Measurements from ENCODE around the gene ZW10. TPM values are rescaled to one million over a fixed set of nuclear protein-coding genes. Genes with fewer than 3 reads are reported as not detected.
"Not testable (repeated sequence)": the region's sequence is repeated elsewhere in the genome, so short reads cannot be mapped to it uniquely, and the experiment has no call there.

ZW10 gene
- total and polyA plus RNA-seq, 10 of the 15 experiments (the other 5 are each of a cell fraction or from before 2014, with no cell fraction given) = 5.4 to 32.0 (median 17.3) TPM

GRCh38 chr11:113705871-113706655 lies 67.4 kb downstream of the ZW10 start, which contains the start of gene TMPRSS5 (continued):
- TF ChIP-seq, protein P1, sequence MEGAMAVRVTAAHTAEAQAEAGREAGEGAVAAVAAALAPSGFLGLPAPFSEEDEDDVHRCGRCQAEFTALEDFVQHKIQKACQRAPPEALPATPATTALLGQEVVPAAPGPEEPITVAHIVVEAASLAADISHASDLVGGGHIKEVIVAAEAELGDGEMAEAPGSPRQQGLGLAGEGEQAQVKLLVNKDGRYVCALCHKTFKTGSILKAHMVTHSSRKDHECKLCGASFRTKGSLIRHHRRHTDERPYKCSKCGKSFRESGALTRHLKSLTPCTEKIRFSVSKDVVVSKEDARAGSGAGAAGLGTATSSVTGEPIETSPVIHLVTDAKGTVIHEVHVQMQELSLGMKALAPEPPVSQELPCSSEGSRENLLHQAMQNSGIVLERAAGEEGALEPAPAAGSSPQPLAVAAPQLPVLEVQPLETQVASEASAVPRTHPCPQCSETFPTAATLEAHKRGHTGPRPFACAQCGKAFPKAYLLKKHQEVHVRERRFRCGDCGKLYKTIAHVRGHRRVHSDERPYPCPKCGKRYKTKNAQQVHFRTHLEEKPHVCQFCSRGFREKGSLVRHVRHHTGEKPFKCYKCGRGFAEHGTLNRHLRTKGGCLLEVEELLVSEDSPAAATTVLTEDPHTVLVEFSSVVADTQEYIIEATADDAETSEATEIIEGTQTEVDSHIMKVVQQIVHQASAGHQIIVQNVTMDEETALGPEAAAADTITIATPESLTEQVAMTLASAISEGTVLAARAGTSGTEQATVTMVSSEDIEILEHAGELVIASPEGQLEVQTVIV (IDR thresholded peaks at IDR 0.05; ENCODE audit: borderline replicate concordance, partially characterized antibody) = no peak
- no peak for TF ChIP-seq PAX8 (IDR thresholded peaks at IDR 0.05)
- TF ChIP-seq TCF7 (IDR thresholded peaks at IDR 0.05; ENCODE audit: borderline replicate concordance) = no peak
- TF ChIP-seq WRNIP1 (IDR thresholded peaks at IDR 0.05; ENCODE audit: borderline replicate concordance, low read depth, low read length) = no peak
- no peak for TF ChIP-seq NKRF (conservative IDR thresholded peaks at IDR 0.05)
- TF ChIP-seq PKNOX1 (IDR thresholded peaks at IDR 0.05) = no peak
- TF ChIP-seq FOXK2 (IDR thresholded peaks at IDR 0.05) = no peak
- no peak for TF ChIP-seq SP1 (IDR thresholded peaks at IDR 0.05; ENCODE audit: low read depth, low read length)

- DNase-seq (ENCODE audit: low read depth, low spot score); SMC1A ChIA-PET (ENCODE audit: uncharacterized antibody, unreplicated experiment); H4K20me1 ChIP-seq (ENCODE audit: control insufficient read depth, insufficient read depth); H3K27me3 ChIP-seq (replicated peaks in 1 of 2; ENCODE audit: control insufficient read depth in 2 of 2, insufficient read depth in 2 of 2, low read length in 1 of 2); POLR2A ChIA-PET; H3K79me2 ChIP-seq (ENCODE audit: control insufficient read depth, insufficient read depth, low read length); H3K4me2 ChIP-seq (ENCODE audit: control insufficient read depth, insufficient read depth); RAD21 ChIA-PET (ENCODE audit: unreplicated experiment); H3K27ac ChIP-seq (ENCODE audit: control insufficient read depth, insufficient read depth); ATAC-seq; BruUV-seq (replicated peaks); in situ Hi-C loops (cut with MboI); H2AFZ ChIP-seq (ENCODE audit: control insufficient read depth, low read depth, low read length); H3K9me3 ChIP-seq (replicated peaks; ENCODE audit: control insufficient read depth, insufficient read depth, low read length); H3K4me1 ChIP-seq (ENCODE audit: control insufficient read depth, insufficient read depth, low read length); CTCF ChIA-PET; H3K4me3 ChIP-seq; H3K9ac ChIP-seq (ENCODE audit: control insufficient read depth, insufficient read depth, low read length); H3K36me3 ChIP-seq (ENCODE audit: control insufficient read depth in 2 of 2, insufficient read depth in 2 of 2, low read length in 1 of 2); FAIRE-seq; intact Hi-C loops (cut with micrococcal nuclease; ENCODE audit: unreplicated experiment): not testable (repeated sequence)
- WGBS (ENCODE audit: insufficient coverage, insufficient replicate concordance, low lambda C conversion rate, missing lambda C conversion rate) = 100% methylated on average over 1 of the region's 1 CpG
Observed at GRCh38 chr11:113703551-113703950, 69.9 kb downstream of the ZW10 start.

Data from GM12878 (cell line).